MM.1S (cell line): ENCODE results near the gene SNX21.

Experiments
- EZH2 ChIP-seq: fragments of 300-600 bp; sonication (generic); optimal IDR thresholded peaks from 2 replicates; pipeline ENCODE3; 2017; ENCODE audit warnings: low read depth, mild to moderate bottlenecking, antibody characterized with exemption, low read length, mixed read lengths
- TF ChIP-seq, protein P1 (sequence below): fragments of 300-600 bp; sonication (generic); IDR thresholded peaks from 2 replicates; pipeline ENCODE4 v1.5.1; 2016; ENCODE audit warnings: antibody characterized with exemption, low read length, mixed read lengths

DNA sequence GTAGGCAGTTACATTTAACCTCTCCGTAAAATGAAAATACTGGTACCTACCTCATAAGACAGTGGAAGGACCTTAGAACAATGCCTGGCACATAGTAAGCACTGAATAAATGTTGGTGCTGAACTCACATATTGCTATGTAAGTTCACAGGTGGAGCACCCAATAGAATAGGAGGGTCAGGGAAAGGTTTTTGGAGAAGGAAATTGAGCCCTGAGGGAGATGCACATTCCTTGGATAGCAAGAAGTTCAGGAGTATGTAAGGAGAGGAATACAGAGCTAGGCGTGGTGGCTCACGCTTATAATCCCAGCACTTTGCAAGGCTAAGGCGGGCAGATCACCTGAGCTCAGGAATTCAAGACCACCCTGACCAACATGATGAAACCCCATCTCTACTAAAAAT lies 14.1 kb upstream of the SNX21 start:
- TF ChIP-seq, protein P1, sequence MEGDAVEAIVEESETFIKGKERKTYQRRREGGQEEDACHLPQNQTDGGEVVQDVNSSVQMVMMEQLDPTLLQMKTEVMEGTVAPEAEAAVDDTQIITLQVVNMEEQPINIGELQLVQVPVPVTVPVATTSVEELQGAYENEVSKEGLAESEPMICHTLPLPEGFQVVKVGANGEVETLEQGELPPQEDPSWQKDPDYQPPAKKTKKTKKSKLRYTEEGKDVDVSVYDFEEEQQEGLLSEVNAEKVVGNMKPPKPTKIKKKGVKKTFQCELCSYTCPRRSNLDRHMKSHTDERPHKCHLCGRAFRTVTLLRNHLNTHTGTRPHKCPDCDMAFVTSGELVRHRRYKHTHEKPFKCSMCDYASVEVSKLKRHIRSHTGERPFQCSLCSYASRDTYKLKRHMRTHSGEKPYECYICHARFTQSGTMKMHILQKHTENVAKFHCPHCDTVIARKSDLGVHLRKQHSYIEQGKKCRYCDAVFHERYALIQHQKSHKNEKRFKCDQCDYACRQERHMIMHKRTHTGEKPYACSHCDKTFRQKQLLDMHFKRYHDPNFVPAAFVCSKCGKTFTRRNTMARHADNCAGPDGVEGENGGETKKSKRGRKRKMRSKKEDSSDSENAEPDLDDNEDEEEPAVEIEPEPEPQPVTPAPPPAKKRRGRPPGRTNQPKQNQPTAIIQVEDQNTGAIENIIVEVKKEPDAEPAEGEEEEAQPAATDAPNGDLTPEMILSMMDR = no peak
- TF ChIP-seq EZH2 = no peak
